ENCODE results near the gene BRCA1.
"Not testable (repeated sequence)": the region's sequence is repeated elsewhere in the genome, so short reads cannot be mapped to it uniquely, and the experiment has no call there.

BRCA1 gene

GRCh38 chr17:43138531-43138930, 13.4 kb upstream of the BRCA1 start:
- not testable (repeated sequence) for H3K79me2 ChIP-seq (ENCODE audit: control insufficient read depth, insufficient read depth, low read length, poor library complexity); H3K4me1 ChIP-seq (ENCODE audit: control insufficient read depth in 1 of 2, insufficient read depth in 2 of 2, low read length in 2 of 2); H2AFZ ChIP-seq (ENCODE audit: insufficient read depth, low read length, poor library complexity); H3K4me3 ChIP-seq (ENCODE audit: low read depth, low read length); H2BK5ac ChIP-seq (ENCODE audit: low read depth, low read length, poor library complexity); H3K27me3 ChIP-seq (ENCODE audit: insufficient read depth, low read length); H2BK120ac ChIP-seq (ENCODE audit: insufficient read depth, low read length, poor library complexity); H4K91ac ChIP-seq (ENCODE audit: low read depth, low read length); H3K4me2 ChIP-seq (ENCODE audit: low read length); H3K79me1 ChIP-seq (ENCODE audit: low read length); H3K9me3 ChIP-seq (ENCODE audit: insufficient read depth, low read depth, low read length); H2AK5ac ChIP-seq (ENCODE audit: low read length); H3K23ac ChIP-seq (ENCODE audit: low read length); H3K9ac ChIP-seq (ENCODE audit: low read length); H3K18ac ChIP-seq (ENCODE audit: low read length); H3K4ac ChIP-seq (ENCODE audit: low read depth, low read length); H3K14ac ChIP-seq (ENCODE audit: low read length); H4K8ac ChIP-seq (ENCODE audit: low read depth, low read length); DNase-seq; H3K27ac ChIP-seq (ENCODE audit: low read depth, low read length); H2BK12ac ChIP-seq (ENCODE audit: low read length); H4K12ac ChIP-seq (ENCODE audit: low read depth, low read length)
- WGBS (ENCODE audit: extremely low coverage, insufficient coverage, insufficient read length) = no CpG with 5 or more reads among the region's 4 CpGs
- H3K36me3 ChIP-seq (ENCODE audit: control insufficient read depth in 1 of 2, insufficient read depth in 2 of 2, low read length in 2 of 2) = peaks cover 9 to 19% of the 10 kb centered on the region in 2 experiments

- not testable (repeated sequence) for H2BK5ac ChIP-seq (ENCODE audit: low read depth, low read length, poor library complexity); H2AFZ ChIP-seq (ENCODE audit: insufficient read depth, low read length, poor library complexity); H3K23ac ChIP-seq (ENCODE audit: low read length); H3K27ac ChIP-seq (ENCODE audit: low read depth, low read length); H3K4me3 ChIP-seq (ENCODE audit: low read depth, low read length); H3K9ac ChIP-seq (ENCODE audit: low read length); H3K27me3 ChIP-seq (ENCODE audit: insufficient read depth, low read length); H2BK120ac ChIP-seq (ENCODE audit: insufficient read depth, low read length, poor library complexity); DNase-seq; H4K12ac ChIP-seq (ENCODE audit: low read depth, low read length); H3K9me3 ChIP-seq (ENCODE audit: insufficient read depth, low read depth, low read length); H2BK12ac ChIP-seq (ENCODE audit: low read length); H3K4me2 ChIP-seq (ENCODE audit: low read length); H3K4ac ChIP-seq (ENCODE audit: low read depth, low read length); H4K91ac ChIP-seq (ENCODE audit: low read depth, low read length); H2AK5ac ChIP-seq (ENCODE audit: low read length); H3K18ac ChIP-seq (ENCODE audit: low read length); H3K79me1 ChIP-seq (ENCODE audit: low read length); H3K14ac ChIP-seq (ENCODE audit: low read length); H4K8ac ChIP-seq (ENCODE audit: low read depth, low read length); H3K79me2 ChIP-seq (ENCODE audit: control insufficient read depth, insufficient read depth, low read length, poor library complexity); H3K4me1 ChIP-seq (ENCODE audit: control insufficient read depth in 1 of 2, insufficient read depth in 2 of 2, low read length in 2 of 2)
- WGBS (ENCODE audit: extremely low coverage, insufficient coverage, insufficient read length) = no CpG with 5 or more reads among the region's 3 CpGs
- H3K36me3 ChIP-seq (ENCODE audit: control insufficient read depth in 1 of 2, insufficient read depth in 2 of 2, low read length in 2 of 2) = peaks cover 11 to 19% of the 10 kb centered on the region in 2 experiments
Observed at GRCh38 chr17:43136574-43136973, 11.4 kb upstream of the BRCA1 start.

- WGBS (ENCODE audit: extremely low coverage, insufficient coverage, insufficient read length) = no CpG with 5 or more reads among the region's 19 CpGs
- Histone ChIP-seq H2BK120ac (ENCODE audit: insufficient read depth, low read length, poor library complexity) (no peak overlapping the region), H3K4me3 (ENCODE audit: low read depth, low read length) (no peak overlapping the region)
Observed at GRCh38 chr17:43135454-43135819, 10.3 kb upstream of the BRCA1 start.

GRCh38 chr17:43134774-43135453, 9.8 kb upstream of the BRCA1 start:
- H3K4ac ChIP-seq (ENCODE audit: low read depth, low read length) = no peak overlapping the region
- H4K91ac ChIP-seq (ENCODE audit: low read depth, low read length) = no peak overlapping the region
- no peak overlapping the region for H2AFZ ChIP-seq (ENCODE audit: insufficient read depth, low read length, poor library complexity)
- no peak overlapping the region for H2BK5ac ChIP-seq (ENCODE audit: low read depth, low read length, poor library complexity)
- H2BK120ac ChIP-seq (ENCODE audit: insufficient read depth, low read length, poor library complexity) = no peak overlapping the region
- H3K4me1 ChIP-seq (ENCODE audit: control insufficient read depth in 1 of 2, insufficient read depth in 2 of 2, low read length in 2 of 2) = no peaks in the 10 kb centered on the region
- H4K12ac ChIP-seq (ENCODE audit: low read depth, low read length) = no peak overlapping the region
- no peak overlapping the region for H4K8ac ChIP-seq (ENCODE audit: low read depth, low read length)
- no peak overlapping the region for H2AK5ac ChIP-seq (ENCODE audit: low read length)
- no peak overlapping the region for H3K4me2 ChIP-seq (ENCODE audit: low read length)
- WGBS (ENCODE audit: extremely low coverage, insufficient coverage, insufficient read length) = no CpG with 5 or more reads among the region's 25 CpGs
- H3K27me3 ChIP-seq (ENCODE audit: insufficient read depth, low read length) = no peaks in the 10 kb centered on the region
- no peak overlapping the region for H3K27ac ChIP-seq (ENCODE audit: low read depth, low read length)
- no peaks in the 10 kb centered on the region for H3K79me2 ChIP-seq (ENCODE audit: control insufficient read depth, insufficient read depth, low read length, poor library complexity)
- no peak for DNase-seq
- H3K4me3 ChIP-seq (ENCODE audit: low read depth, low read length) = no peak overlapping the region
- H2BK12ac ChIP-seq (ENCODE audit: low read length) = no peak overlapping the region
- H3K9ac ChIP-seq (ENCODE audit: low read length) = no peak overlapping the region
- peaks cover 8 to 19% of the 10 kb centered on the region in 2 experiments for H3K36me3 ChIP-seq (ENCODE audit: control insufficient read depth in 1 of 2, insufficient read depth in 2 of 2, low read length in 2 of 2)
- H3K9me3 ChIP-seq (ENCODE audit: insufficient read depth, low read depth, low read length) = no peaks in the 10 kb centered on the region
- H3K23ac ChIP-seq (ENCODE audit: low read length) = no peak overlapping the region
- H3K79me1 ChIP-seq (ENCODE audit: low read length) = no peaks in the 10 kb centered on the region
- H3K14ac ChIP-seq (ENCODE audit: low read length) = no peak overlapping the region
- H3K18ac ChIP-seq (ENCODE audit: low read length) = no peak overlapping the region

More at GRCh38 chr17:43135454-43135819, 10.3 kb upstream of the BRCA1 start:
- no peak overlapping the region for H4K12ac ChIP-seq (ENCODE audit: low read depth, low read length)
- no peak overlapping the region for H2BK5ac ChIP-seq (ENCODE audit: low read depth, low read length, poor library complexity)
- H3K79me1 ChIP-seq (ENCODE audit: low read length) = no peaks in the 10 kb centered on the region
- H2AFZ ChIP-seq (ENCODE audit: insufficient read depth, low read length, poor library complexity) = no peak overlapping the region
- no peak overlapping the region for H3K4me2 ChIP-seq (ENCODE audit: low read length)
- H3K9ac ChIP-seq (ENCODE audit: low read length) = no peak overlapping the region
- no peak overlapping the region for H3K4ac ChIP-seq (ENCODE audit: low read depth, low read length)
- H4K91ac ChIP-seq (ENCODE audit: low read depth, low read length) = no peak overlapping the region
- no peak overlapping the region for H3K23ac ChIP-seq (ENCODE audit: low read length)
- no peak overlapping the region for H3K14ac ChIP-seq (ENCODE audit: low read length)
- H3K36me3 ChIP-seq (ENCODE audit: control insufficient read depth in 1 of 2, insufficient read depth in 2 of 2, low read length in 2 of 2) = peaks cover 8 to 19% of the 10 kb centered on the region in 2 experiments
- no peaks in the 10 kb centered on the region for H3K79me2 ChIP-seq (ENCODE audit: control insufficient read depth, insufficient read depth, low read length, poor library complexity)
- no peaks in the 10 kb centered on the region for H3K27me3 ChIP-seq (ENCODE audit: insufficient read depth, low read length)
- H3K18ac ChIP-seq (ENCODE audit: low read length) = no peak overlapping the region
- H3K4me1 ChIP-seq (ENCODE audit: control insufficient read depth in 1 of 2, insufficient read depth in 2 of 2, low read length in 2 of 2) = no peaks in the 10 kb centered on the region
- H4K8ac ChIP-seq (ENCODE audit: low read depth, low read length) = no peak overlapping the region
- no peak overlapping the region for H3K27ac ChIP-seq (ENCODE audit: low read depth, low read length)
- no peak overlapping the region for H2BK12ac ChIP-seq (ENCODE audit: low read length)
- H2AK5ac ChIP-seq (ENCODE audit: low read length) = no peak overlapping the region
- DNase-seq = no peak
- H3K9me3 ChIP-seq (ENCODE audit: insufficient read depth, low read depth, low read length) = no peaks in the 10 kb centered on the region

Data from trophoblast cell (in vitro differentiated cells and primary cell).